OCI-LY7 (cell line): ENCODE results near the gene ELAVL3.

Experiments
- CTCF ChIP-seq: fragments of 200-600 bp; sonication (generic); conservative IDR thresholded peaks from 2 replicates; pipeline ENCODE4 v1.5.1; 2014; ENCODE audit warnings: mild to moderate bottlenecking, antibody characterized with exemption, low read length, moderate library complexity, mixed read lengths
- EZH2phosphoT487 ChIP-seq: fragments of 200-600 bp; sonication (generic); IDR thresholded peaks from 2 replicates; pipeline ENCODE4 v1.6.1; 2018; ENCODE audit warnings: low read depth, borderline replicate concordance, mild to moderate bottlenecking, mixed run types, antibody characterized with exemption, low read length, moderate library complexity, mixed read lengths

- TF ChIP-seq CTCF = no peak
- no peak for TF ChIP-seq EZH2phosphoT487
These were observed 62.7 kb downstream of the ELAVL3 start for GRCh38 chr19:11418094-11418548.
